Measurements from ENCODE around the gene TOX2.

The TOX2 gene

DNA sequence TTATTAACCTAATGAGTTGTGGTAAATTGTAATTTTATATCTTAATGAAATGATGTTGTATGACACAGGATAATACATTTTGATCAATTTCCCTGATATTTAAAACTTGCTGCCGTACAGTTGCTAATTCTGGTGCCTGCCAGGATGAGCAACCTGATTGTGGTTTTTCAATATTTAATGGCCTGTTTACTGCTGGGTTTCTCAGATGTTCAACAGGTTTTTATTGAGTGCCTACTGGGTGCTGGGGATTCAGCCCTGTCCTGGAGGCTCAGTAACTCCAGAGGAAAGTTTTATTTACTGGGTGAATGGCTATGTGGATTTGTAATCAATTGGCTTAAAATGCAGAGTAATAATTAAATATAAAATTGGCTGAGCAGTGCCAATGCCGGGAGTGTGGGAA is 8.0 kb downstream of the TOX2 start:
- Mint-ChIP-seq H3K4me3 (no peak overlapping the region), H3K27me3 (ENCODE audit: low read depth) (peaks cover 56% of the 10 kb centered on the region), H3K27ac (no peak overlapping the region), H3K9me3 (no peaks in the 10 kb centered on the region), H3K36me3 (ENCODE audit: low read depth) (peaks cover 8% of the 10 kb centered on the region), H3K4me1 (ENCODE audit: low read depth) (peaks cover 55% of the 10 kb centered on the region)
- no peak for DNase-seq (ENCODE audit: low spot score)

DNA sequence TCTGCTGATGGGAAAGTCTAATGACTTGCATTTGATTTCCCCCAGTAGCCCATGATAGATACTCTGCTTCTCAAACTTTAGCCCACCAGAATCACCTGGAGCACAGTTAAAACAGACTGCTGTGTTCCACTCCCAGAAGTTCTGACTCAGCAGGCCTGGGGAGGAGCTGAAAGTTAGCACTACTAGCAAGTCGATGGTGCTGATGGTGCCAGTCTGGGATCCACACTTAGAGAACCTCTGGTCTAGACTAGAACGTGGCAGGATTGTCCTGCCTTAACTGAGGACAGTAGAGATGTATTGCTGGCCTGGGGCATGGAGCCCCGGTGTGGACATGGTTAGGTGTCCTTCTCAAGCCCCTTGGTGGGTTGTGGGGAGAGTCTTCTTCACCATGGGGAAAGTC is 8.7 kb downstream of the TOX2 start:
- Mint-ChIP-seq H3K36me3 (ENCODE audit: low read depth) (peaks cover 8% of the 10 kb centered on the region), H3K27me3 (ENCODE audit: low read depth) (peaks cover 57% of the 10 kb centered on the region), H3K9me3 (no peaks in the 10 kb centered on the region), H3K4me3 (no peak overlapping the region), H3K27ac (no peak overlapping the region), H3K4me1 (ENCODE audit: low read depth) (peaks cover 58% of the 10 kb centered on the region)
- no peak for DNase-seq (ENCODE audit: low spot score)

DNA sequence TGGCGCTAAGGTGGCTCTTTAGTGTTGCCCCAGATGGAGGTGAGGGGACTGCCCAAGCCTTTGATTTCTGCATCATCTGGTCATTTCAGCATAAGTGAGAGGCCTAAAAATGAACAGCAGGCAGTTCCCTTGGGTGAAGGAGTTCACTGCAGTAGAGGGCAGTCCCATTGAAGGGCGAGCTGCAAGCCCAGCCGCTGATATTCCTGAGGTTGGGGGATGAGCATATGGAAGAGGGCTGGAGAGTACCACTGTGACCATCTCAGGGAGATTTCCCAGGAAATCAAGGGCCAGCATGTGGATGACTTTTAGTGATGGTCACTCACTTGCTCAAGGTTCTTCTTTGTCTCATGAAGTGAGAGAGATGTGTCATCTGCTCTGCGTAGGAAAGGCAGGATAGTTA is 9.3 kb downstream of the TOX2 start:
- no peak for DNase-seq (ENCODE audit: low spot score)
- no peak overlapping the region for H3K4me3 Mint-ChIP-seq
- H3K27me3 Mint-ChIP-seq (ENCODE audit: low read depth) = peaks cover 58% of the 10 kb centered on the region
- H3K27ac Mint-ChIP-seq = no peak overlapping the region
- H3K36me3 Mint-ChIP-seq (ENCODE audit: low read depth) = peaks cover 8% of the 10 kb centered on the region
- H3K9me3 Mint-ChIP-seq = no peaks in the 10 kb centered on the region
- H3K4me1 Mint-ChIP-seq (ENCODE audit: low read depth) = peaks cover 58% of the 10 kb centered on the region

DNA sequence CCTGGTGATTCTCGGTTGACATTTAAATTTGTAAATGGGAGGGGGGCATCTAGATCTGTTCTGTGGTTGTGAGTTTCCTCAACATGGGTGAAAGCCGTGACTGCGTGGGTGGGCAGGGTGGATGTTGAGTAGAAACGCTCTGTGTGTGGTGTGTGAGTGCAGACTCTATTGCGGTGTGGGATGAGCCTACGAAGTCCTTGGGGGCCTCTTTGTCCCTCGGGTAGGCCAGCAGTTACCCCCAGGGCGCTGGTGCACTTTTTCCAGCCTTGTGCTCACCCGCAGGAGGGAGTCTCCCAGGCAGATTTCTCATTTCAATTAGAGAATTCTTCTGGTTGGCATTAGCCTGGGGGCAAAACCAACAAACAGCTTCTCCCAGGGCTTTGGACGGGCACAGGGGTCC is 10.6 kb downstream of the TOX2 start:
- Mint-ChIP-seq H3K27ac (peak overlapping the region; percentile 9), H3K4me3 (peak overlapping the region; percentile 61), H3K4me1 (ENCODE audit: low read depth) (peaks cover 56% of the 10 kb centered on the region), H3K27me3 (ENCODE audit: low read depth) (peaks cover 57% of the 10 kb centered on the region), H3K9me3 (no peaks in the 10 kb centered on the region), H3K36me3 (ENCODE audit: low read depth) (peaks cover 5% of the 10 kb centered on the region)
- DNase-seq (ENCODE audit: low spot score) = peak; percentile 79

DNA sequence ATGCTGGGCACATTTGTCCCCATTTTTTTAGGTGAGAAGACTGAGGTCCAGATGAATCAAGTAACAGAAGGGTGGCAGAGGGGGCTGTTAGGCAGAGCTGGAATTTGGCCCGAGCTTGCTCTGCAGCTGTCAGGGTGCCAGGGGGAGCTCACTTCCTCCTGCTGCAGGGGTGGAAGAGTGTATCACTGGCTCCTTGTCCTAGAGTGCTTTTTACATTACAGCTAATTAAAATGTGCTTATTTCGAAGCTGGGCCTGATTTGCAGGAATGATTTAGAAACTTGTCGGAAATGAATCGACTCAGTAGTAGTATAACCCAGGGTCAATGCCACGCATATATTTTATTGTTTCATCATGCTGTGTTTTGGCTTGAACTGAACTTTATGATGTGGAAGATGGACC is 11.1 kb downstream of the TOX2 start:
- H3K36me3 Mint-ChIP-seq (ENCODE audit: low read depth) = peaks cover 5% of the 10 kb centered on the region
- H3K4me3 Mint-ChIP-seq = peak overlapping the region; percentile 28
- H3K27ac Mint-ChIP-seq = no peak overlapping the region
- peaks cover 54% of the 10 kb centered on the region for H3K4me1 Mint-ChIP-seq (ENCODE audit: low read depth)
- H3K27me3 Mint-ChIP-seq (ENCODE audit: low read depth) = peaks cover 51% of the 10 kb centered on the region
- no peaks in the 10 kb centered on the region for H3K9me3 Mint-ChIP-seq
- no peak for DNase-seq (ENCODE audit: low spot score)

DNA sequence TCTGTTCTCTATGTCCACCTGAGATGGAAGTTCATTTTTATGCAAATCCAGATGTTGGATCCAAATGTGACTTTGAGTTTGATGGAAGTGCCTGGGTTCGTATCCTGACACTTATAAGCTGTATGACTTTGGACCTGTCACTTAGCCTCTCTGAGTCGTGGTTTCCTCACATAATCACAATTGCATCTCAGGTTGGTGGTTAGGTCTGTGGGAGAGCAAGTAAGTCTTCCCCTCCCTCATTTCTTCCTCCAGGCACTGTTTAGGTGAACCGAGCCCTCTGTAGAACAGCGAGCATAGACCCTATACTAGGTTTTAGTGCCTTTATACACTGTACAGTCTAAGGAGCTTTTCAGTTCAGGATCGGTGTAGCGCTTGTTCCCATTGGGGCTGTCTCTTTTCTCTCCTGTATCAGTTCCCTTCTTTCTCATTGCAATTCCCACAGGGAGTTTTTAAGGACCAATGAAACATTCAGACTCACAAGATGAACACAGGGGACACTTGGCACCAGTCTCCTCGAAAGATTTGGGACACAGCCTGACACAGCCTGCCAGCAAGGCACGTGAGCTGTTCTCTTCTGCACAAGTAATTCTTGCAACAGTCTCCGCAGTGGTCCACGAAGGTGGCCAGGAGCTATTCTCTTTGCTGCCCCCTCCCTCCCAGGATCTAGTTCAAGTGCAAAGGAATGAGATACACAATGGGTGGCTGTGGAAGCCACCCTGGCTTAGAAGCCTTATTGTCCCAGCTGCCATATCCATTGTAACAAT is 11.8 kb downstream of the TOX2 start:
- H3K9me3 Mint-ChIP-seq = no peaks in the 10 kb centered on the region
- peaks cover 53% of the 10 kb centered on the region for H3K27me3 Mint-ChIP-seq (ENCODE audit: low read depth)
- peaks cover 50% of the 10 kb centered on the region for H3K4me1 Mint-ChIP-seq (ENCODE audit: low read depth)
- peaks cover 5% of the 10 kb centered on the region for H3K36me3 Mint-ChIP-seq (ENCODE audit: low read depth)
- H3K4me3 Mint-ChIP-seq = peak overlapping the region; percentile 28
- H3K27ac Mint-ChIP-seq = no peak overlapping the region
- no peak for DNase-seq (ENCODE audit: low spot score)

DNA sequence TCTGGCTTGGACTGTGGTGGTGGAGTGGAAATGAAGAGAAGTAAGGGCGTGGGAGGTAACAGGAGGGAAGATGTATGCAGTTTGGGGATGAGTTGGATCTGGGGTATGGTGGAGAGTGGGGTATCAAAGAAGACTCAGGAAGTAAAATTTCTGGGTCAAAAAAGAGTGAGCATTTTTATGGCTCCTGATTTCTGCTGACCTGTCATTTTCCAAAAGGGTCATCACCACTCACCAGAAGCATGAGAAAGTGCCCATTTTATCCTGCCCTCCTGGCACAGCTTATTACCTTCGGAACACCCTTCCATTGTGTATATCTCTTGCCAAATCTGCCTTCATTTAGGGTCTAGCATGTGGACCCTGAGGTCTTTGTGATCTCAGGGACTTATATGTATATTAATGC is 17.3 kb downstream of the TOX2 start:
- DNase-seq (ENCODE audit: low spot score) = no peak
- Mint-ChIP-seq H3K4me1 (ENCODE audit: low read depth) (peaks cover 10% of the 10 kb centered on the region), H3K4me3 (no peak overlapping the region), H3K9me3 (no peaks in the 10 kb centered on the region), H3K36me3 (ENCODE audit: low read depth) (no peaks in the 10 kb centered on the region), H3K27me3 (ENCODE audit: low read depth) (peaks cover 34% of the 10 kb centered on the region), H3K27ac (no peak overlapping the region)

DNA sequence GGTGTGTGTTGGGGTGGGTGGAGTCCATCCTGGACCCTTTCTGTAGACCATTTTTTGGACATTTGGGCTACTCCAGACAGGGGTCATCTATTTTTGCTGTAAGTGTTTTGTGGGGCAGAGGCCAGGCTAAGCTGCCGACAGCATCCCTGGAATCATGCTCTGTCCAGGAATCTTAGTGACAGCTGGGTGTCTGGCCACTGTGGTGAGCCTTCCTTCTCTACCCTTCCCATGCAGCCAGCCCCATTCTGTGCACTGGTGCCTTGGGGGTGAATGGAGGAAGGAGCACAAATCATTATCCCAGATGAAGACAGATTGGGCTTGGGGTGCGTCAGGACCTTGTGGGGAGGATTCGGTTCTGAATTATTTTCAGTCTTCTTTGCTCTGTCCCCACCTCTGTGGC is 20.2 kb downstream of the TOX2 start:
- DNase-seq (ENCODE audit: low spot score) = no peak

DNA sequence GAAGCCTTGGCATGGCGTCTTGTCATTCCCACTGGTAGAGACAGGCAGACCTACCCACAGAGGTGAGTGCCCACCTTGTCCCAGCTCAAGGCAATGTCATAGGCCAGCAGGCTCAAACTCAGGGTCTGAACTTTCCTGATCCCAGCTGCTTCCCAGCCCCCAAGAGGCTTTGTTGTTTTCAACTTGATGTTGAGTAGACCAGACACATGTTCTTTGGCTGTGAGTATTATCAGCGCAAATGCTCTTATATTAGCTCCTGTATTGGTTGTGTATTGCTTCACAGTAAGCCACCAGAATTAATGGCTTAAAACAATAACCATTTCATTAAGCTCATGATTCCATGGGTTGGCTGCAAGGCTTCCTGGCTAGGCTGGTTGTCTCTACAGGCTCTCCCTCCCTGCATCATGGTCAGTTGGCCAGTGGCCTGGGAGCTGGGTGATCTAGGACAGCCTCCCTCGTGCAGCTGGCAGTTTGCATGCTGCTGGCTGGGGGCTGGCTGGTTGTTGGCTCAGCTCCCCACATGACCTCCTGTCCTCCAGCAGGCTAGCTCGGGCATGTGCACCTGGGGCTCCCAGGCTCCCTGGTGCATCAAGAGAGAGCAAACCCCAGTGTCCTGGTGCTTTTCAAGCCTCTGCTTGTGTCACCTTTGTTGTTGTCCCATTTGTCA is 21.6 kb downstream of the TOX2 start:
- Mint-ChIP-seq H3K4me3 (no peak overlapping the region), H3K36me3 (ENCODE audit: low read depth) (no peaks in the 10 kb centered on the region), H3K27me3 (ENCODE audit: low read depth) (peaks cover 20% of the 10 kb centered on the region), H3K9me3 (no peaks in the 10 kb centered on the region), H3K27ac (no peak overlapping the region), H3K4me1 (ENCODE audit: low read depth) (peaks cover 31% of the 10 kb centered on the region)
- DNase-seq (ENCODE audit: low spot score) = no peak

More for the DNA sequence above, 20.2 kb downstream of the TOX2 start:
- no peak overlapping the region for H3K4me3 Mint-ChIP-seq
- H3K4me1 Mint-ChIP-seq (ENCODE audit: low read depth) = peaks cover 18% of the 10 kb centered on the region
- no peaks in the 10 kb centered on the region for H3K36me3 Mint-ChIP-seq (ENCODE audit: low read depth)
- peaks cover 24% of the 10 kb centered on the region for H3K27me3 Mint-ChIP-seq (ENCODE audit: low read depth)
- H3K9me3 Mint-ChIP-seq = no peaks in the 10 kb centered on the region
- no peak overlapping the region for H3K27ac Mint-ChIP-seq

DNA sequence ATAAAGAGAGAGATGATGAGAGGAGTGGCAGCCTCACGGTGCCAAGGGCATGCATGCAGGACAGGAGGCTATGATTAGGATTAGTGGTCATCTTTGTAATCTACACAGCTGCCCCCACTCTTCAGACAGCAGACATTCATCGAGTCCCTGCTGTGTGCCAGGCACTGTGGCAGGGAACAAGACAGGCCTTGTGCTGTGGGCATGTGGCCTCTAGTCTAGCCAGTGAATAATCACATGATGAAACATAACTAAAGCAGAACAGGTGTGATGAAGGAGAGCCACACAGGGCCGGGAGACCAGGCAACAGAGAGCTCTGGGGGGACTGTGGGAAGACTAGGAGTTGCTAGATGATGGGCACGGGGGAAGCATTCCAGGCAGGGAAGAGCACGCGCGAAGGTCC is 22.2 kb downstream of the TOX2 start:
- H3K27me3 Mint-ChIP-seq (ENCODE audit: low read depth) = peaks cover 15% of the 10 kb centered on the region
- H3K9me3 Mint-ChIP-seq = no peaks in the 10 kb centered on the region
- no peak overlapping the region for H3K4me3 Mint-ChIP-seq
- peaks cover 32% of the 10 kb centered on the region for H3K4me1 Mint-ChIP-seq (ENCODE audit: low read depth)
- no peak for DNase-seq (ENCODE audit: low spot score)
- H3K36me3 Mint-ChIP-seq (ENCODE audit: low read depth) = no peaks in the 10 kb centered on the region
- no peak overlapping the region for H3K27ac Mint-ChIP-seq

DNA sequence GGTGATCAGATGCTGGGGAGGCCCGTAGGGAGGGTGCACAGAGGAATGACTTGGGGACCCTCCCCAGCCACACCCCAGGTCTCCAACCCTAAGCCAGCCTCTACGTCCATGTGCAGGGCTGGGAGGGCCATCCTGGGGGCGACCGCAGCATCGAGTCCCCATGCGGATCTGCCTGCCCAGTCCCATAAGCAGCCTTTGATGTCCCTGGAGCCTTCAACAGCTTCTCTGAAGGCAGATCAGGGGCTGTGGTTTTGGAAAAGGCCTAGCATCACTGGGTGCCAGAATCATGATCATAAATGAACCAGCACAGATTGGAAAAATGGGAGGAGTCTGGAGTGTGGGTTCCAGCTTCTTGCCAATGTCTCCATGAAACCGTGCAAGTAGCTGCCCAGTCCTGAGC is 22.9 kb downstream of the TOX2 start:
- no peak for DNase-seq (ENCODE audit: low spot score)
- Mint-ChIP-seq H3K4me3 (no peak overlapping the region), H3K27me3 (ENCODE audit: low read depth) (peaks cover 9% of the 10 kb centered on the region), H3K9me3 (no peaks in the 10 kb centered on the region), H3K36me3 (ENCODE audit: low read depth) (no peaks in the 10 kb centered on the region), H3K4me1 (ENCODE audit: low read depth) (peaks cover 39% of the 10 kb centered on the region), H3K27ac (no peak overlapping the region)

DNA sequence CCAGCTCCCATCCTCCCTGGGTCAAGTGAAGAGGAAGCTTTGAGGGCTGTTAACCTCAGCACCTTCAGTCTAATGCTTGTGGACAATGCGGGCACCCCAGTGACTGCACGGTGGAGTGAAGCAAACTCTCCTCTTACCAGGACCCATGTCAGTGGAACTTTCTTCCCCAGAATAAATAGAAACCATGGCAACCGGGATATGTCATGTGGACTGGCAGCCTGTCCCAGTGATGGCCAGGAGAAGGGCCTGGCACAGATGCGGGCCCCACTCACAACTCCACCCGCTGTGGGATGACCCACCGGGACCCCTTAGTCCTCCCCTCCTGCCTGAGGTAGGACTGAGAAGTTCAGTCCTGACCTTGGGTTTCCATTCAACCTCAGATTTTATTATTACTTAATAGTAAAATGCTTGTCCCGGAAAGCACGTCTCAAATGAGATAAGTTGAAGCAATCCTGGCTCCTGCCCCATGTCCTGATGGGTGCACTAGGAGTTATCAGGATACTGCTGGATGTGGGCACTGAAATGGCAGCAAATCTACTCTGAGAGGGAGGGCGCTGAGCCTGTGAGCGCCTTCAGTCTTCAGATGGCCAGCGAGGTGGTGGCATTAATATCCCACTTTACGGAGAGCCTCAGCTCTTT is 23.5 kb downstream of the TOX2 start:
- peaks cover 44% of the 10 kb centered on the region for H3K4me1 Mint-ChIP-seq (ENCODE audit: low read depth)
- H3K9me3 Mint-ChIP-seq = no peaks in the 10 kb centered on the region
- no peaks in the 10 kb centered on the region for H3K36me3 Mint-ChIP-seq (ENCODE audit: low read depth)
- no peak overlapping the region for H3K4me3 Mint-ChIP-seq
- H3K27me3 Mint-ChIP-seq (ENCODE audit: low read depth) = peaks cover 9% of the 10 kb centered on the region
- H3K27ac Mint-ChIP-seq = no peak overlapping the region
- DNase-seq (ENCODE audit: low spot score) = no peak

DNA sequence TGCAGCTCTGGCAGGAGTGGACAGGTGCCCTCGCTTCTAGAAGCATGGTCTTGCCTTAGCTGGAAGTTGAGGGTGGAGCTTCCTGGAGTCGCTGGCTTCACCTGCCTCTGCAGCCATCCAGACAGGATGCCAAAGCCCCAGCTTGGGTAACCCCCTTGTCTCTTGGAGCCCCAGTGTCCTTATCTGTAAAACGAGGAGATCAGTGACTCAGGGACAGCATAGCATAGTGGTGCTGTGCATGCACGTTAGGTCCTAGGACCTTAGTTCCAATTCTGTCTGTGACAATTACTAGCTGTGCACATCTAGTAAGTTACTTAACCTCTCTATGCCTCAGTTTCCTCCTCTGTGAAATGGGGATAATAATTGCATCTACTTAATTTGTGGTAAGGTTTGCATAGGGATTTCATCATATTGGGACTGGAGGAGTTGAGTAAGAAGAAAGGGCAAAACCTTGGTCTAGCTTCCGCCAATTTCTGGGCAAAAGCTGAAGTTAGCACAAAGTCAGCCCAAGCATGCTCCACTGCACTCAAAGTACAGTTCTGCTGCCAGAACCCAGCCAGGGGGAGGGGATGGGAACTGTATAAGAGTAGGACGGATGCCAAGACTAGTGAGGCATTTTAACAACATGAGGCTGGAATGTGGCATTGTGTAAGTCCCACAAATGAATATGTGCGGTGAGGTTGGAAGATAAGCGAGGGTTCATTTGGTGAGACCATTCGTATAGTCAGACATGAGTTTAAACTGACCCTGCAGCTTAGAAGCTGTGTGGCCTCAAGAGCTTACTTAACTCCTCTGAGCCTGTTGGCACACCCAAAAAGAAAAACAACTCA is 24.5 kb downstream of the TOX2 start:
- Mint-ChIP-seq H3K27me3 (ENCODE audit: low read depth) (peaks cover 10% of the 10 kb centered on the region), H3K4me3 (no peak overlapping the region), H3K4me1 (ENCODE audit: low read depth) (peaks cover 49% of the 10 kb centered on the region), H3K9me3 (no peaks in the 10 kb centered on the region), H3K27ac (no peak overlapping the region), H3K36me3 (ENCODE audit: low read depth) (peaks cover 3% of the 10 kb centered on the region)
- DNase-seq (ENCODE audit: low spot score) = no peak

DNA sequence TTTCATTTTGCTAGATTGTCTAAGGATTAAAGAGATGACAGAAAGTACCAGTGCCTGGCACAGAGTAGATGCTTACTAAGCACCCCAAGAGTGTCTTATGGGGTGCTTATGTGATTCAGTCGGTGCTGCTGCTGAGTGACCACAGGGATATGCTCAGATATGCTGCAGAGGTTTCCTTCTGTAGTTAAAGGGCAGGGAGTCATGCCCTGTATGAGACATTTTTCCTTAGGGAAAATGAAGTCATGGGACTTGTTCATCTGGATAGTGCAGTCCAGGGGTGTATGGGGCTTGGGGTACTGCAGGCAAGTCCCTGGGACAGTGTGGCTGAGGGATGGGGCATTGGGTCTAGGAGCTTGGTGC is 25.1 kb downstream of the TOX2 start:
- Mint-ChIP-seq H3K27me3 (ENCODE audit: low read depth) (peaks cover 11% of the 10 kb centered on the region), H3K4me1 (ENCODE audit: low read depth) (peaks cover 54% of the 10 kb centered on the region), H3K4me3 (no peak overlapping the region), H3K9me3 (no peaks in the 10 kb centered on the region), H3K27ac (peak overlapping the region; percentile 19), H3K36me3 (ENCODE audit: low read depth) (peaks cover 3% of the 10 kb centered on the region)
- no peak for DNase-seq (ENCODE audit: low spot score)
